ENCODE results near the gene GDF10. TPM values are rescaled to one million over a fixed set of nuclear protein-coding genes. Genes with fewer than 3 reads are reported as not detected.

GDF10 gene
- total RNA-seq, 1 donor, result not detected

DNA sequence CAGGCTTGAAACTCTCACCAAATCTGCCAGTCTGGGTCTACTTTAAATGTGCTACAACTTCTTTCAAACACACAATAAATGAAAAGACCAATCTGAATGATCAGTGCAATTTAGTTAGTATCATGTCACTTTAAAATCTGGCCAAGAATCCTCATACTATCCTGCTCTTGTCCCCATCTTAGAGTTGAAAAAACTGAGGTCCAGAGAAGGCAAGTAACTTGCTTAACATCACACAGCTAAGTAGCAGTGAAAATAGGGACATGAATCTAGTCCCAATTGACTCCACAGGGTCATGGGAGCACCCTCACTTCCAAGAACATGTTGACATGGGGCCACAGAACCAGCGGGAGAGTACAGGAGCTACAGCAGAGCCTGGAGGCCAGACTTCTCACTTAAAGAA lies 3.1 kb upstream of the GDF10 start:
- no peak for DNase-seq (ENCODE audit: low read depth)
- TF ChIP-seq, protein P1, sequence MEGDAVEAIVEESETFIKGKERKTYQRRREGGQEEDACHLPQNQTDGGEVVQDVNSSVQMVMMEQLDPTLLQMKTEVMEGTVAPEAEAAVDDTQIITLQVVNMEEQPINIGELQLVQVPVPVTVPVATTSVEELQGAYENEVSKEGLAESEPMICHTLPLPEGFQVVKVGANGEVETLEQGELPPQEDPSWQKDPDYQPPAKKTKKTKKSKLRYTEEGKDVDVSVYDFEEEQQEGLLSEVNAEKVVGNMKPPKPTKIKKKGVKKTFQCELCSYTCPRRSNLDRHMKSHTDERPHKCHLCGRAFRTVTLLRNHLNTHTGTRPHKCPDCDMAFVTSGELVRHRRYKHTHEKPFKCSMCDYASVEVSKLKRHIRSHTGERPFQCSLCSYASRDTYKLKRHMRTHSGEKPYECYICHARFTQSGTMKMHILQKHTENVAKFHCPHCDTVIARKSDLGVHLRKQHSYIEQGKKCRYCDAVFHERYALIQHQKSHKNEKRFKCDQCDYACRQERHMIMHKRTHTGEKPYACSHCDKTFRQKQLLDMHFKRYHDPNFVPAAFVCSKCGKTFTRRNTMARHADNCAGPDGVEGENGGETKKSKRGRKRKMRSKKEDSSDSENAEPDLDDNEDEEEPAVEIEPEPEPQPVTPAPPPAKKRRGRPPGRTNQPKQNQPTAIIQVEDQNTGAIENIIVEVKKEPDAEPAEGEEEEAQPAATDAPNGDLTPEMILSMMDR (IDR thresholded peaks at IDR 0.05; ENCODE audit: insufficient read depth, low read depth, low read length), result no peak

DNA sequence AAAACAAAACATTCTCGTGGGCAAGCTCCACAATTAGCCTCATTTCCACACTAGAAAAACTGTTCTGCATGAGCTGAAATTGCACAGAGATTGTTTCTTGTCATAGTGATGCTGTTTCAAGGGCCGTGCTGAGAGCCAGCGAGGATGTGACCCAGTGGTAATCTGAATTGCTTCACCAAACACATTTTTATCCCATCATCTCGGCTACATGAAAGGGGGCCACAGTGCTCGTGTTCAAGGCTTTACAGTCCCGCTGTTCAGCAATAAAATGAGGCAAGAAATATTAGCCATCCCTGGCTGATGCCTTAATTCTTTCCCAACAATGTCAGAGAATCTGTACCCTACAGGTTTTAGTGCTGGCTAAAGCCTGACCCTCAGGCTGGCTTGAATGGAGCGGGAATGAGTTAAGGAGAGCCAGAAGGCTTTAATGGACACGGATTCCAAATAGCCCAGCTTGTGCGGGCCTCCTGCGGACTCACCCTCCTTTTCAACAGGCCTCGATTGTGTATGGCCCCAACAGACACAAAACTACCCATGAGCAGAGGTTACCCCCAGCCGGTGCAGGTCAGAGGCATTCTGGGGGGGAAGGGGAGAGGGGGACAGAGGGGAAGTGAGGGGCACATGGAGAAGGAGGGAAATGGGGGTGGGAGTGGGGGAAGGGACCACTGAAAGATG lies 2.0 kb upstream of the GDF10 start:
- DNase-seq (ENCODE audit: low read depth), result no peak
- TF ChIP-seq, protein P1 (IDR thresholded peaks at IDR 0.05; ENCODE audit: insufficient read depth, low read depth, low read length), result no peak
- no peak overlapping the region for H3K4me3 ChIP-seq (ENCODE audit: low read depth, low read length)

More for the DNA sequence above, 3.1 kb upstream of the GDF10 start:
- H3K4me3 ChIP-seq (ENCODE audit: low read depth, low read length), result no peak overlapping the region

DNA sequence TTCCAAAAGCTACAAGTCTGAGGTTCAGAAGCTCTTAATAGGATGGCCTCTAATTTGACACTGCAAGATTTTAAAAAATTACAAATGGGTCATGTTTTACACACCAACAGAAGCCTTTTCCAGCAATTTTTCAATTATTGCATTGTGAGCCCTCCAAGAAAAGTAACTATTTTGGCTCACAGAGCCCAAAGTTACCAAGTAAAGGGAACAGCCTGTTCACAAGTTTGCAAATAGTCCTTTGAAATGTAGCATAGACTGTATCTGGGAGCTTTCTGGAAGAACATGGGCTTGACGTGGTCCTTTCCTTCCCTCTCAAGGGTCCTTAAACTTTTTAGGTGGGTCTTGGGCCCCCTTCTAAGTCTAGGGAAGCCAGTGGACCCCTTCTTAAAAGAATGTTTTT lies 1.3 kb upstream of the GDF10 start:
- no peak for DNase-seq (ENCODE audit: low read depth)
- TF ChIP-seq, protein P1 (IDR thresholded peaks at IDR 0.05; ENCODE audit: insufficient read depth, low read depth, low read length), result no peak
- H3K4me3 ChIP-seq (ENCODE audit: low read depth, low read length), result no peak overlapping the region

DNA sequence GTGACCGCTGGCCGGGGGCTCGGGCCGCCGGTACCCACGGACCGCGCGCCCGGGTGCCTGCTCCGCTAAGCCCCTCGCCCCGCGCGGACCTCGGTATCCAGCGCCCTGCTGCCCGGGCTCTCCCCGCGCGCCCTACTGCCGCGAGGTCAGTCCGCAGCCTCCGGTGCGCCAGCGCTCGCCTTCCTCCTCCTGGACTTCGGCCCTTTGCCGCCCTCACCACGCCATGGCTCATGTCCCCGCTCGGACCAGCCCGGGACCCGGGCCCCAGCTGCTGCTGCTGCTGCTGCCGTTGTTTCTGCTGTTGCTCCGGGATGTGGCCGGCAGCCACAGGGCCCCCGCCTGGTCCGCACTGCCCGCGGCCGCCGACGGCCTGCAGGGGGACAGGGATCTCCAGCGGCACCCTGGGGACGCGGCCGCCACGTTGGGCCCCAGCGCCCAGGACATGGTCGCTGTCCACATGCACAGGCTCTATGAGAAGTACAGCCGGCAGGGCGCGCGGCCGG lies 483 bp downstream of the GDF10 start:
- TF ChIP-seq, protein P1 (IDR thresholded peaks at IDR 0.05; ENCODE audit: insufficient read depth, low read depth, low read length), result no peak
- no peak overlapping the region for H3K4me3 ChIP-seq (ENCODE audit: low read depth, low read length)
- DNase-seq (ENCODE audit: low read depth), result no peak

DNA sequence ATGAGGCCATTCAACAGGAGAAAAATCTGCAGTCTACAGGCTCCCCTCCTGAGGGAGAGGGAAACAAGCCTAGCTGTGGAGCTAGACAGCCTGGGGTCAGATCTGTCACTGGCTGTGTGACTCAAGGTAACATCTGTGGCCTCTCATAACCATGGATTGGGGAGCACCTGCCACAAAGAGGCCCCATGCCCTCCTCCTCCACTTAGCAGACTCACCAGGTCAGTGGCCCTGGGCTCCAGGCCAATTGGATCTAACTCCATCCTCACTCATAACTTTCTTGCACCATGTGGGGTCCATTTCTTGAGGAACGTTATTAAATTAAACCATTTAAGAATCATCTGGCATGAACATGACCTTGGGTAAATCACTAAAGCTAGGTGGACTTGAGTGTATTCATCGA lies 1.8 kb downstream of the GDF10 start:
- no peak for DNase-seq (ENCODE audit: low read depth)
- TF ChIP-seq, protein P1 (IDR thresholded peaks at IDR 0.05; ENCODE audit: insufficient read depth, low read depth, low read length), result no peak
- H3K4me3 ChIP-seq (ENCODE audit: low read depth, low read length), result no peak overlapping the region

DNA sequence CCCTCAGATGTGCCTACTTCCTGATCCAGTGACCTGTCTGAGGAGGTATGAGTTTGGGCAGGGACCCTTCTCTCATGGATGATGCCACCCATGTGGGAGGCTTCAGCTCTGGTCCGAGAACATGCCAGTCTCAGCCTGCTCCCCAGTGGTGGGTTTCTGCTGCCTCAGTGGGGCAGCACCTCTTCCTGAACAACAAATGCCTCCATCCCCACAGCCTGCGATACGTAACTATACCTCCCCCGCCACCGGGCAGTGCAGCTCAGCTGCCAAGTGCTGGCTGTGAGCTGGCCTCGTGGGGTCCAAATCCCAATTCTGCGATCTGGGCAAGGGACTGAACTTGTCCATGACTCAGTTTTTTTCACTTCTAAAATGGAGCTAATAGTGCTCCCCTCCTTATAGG lies 3.1 kb downstream of the GDF10 start:
- no peak overlapping the region for H3K4me3 ChIP-seq (ENCODE audit: low read depth, low read length)
- TF ChIP-seq, protein P1 (IDR thresholded peaks at IDR 0.05; ENCODE audit: insufficient read depth, low read depth, low read length), result no peak
- DNase-seq (ENCODE audit: low read depth), result no peak

DNA sequence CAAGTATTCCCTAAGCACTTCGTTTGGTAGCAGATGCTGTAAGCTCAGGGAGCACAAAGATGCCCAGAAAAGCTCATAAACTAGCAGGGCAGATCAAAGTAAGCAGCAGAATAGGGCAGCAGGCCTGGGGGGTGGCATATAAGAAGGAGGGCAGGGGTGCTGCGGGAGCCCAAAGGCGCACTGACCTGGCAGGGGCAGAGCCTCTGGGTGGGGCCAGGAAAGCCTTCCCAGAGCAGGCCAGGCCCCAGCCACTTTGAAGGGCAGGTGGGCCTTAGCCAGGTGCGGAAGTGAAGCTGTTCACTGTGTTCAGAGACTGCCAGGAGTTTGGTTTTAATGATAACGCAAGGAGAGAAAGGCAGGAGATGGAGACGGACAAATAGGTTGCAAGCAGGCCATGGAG lies 3.9 kb downstream of the GDF10 start:
- TF ChIP-seq, protein P1 (IDR thresholded peaks at IDR 0.05; ENCODE audit: insufficient read depth, low read depth, low read length), result no peak
- DNase-seq (ENCODE audit: low read depth), result no peak
- H3K4me3 ChIP-seq (ENCODE audit: low read depth, low read length), result no peak overlapping the region
